H1 (cell line): ENCODE results near the gene KLHDC7A. TPM values are rescaled to one million over a fixed set of nuclear protein-coding genes. Genes with fewer than 3 reads are reported as not detected.

Experiments
- CHD2 ChIP-seq: IDR thresholded peaks from 2 replicates; pipeline ENCODE4 v1.6.1; 2012; ENCODE audit warnings: low read length, improper control_type of control experiment
- PHF8 ChIP-seq: fragments of 200-600 bp; sonication (generic); conservative IDR thresholded peaks from 2 replicates; pipeline ENCODE4 v1.7.1; 2012; ENCODE audit warnings: low read depth, mild to moderate bottlenecking, inconsistent platforms, low read length, moderate library complexity
- POLR2AphosphoS5 ChIP-seq: IDR thresholded peaks from 2 replicates; pipeline ENCODE4 v1.6.1; 2011; ENCODE audit warnings: low read depth, low read length
- POU5F1 ChIP-seq: IDR thresholded peaks from 2 replicates; pipeline ENCODE4 v1.6.1; 2011; ENCODE audit warnings: low read depth, mild to moderate bottlenecking, low read length, moderate library complexity
- USF2 ChIP-seq: IDR thresholded peaks from 2 replicates; pipeline ENCODE4 v1.6.1; 2011; ENCODE audit warnings: low read length, improper control_type of control experiment
- polyA plus RNA-seq, 7 experiments: library from polyadenylated mRNA; depleted of rRNA in 3 of 7; stranded (reverse) in 5 of 7; unstranded in 2 of 7; fragments of >200 nt in 5 of 7; fragments of 200-250 nt in 2 of 7; gene quantifications; 1 replicate in 5 of 7; 2 replicates in 1 of 7; 4 replicates in 1 of 7; pipeline versions ENCODE4 v1.2.1 to v1.2.3, GENCODE V29; 2011 to 2013; ENCODE audit warnings: missing spikeins in 2 of 7, mixed read lengths in 2 of 7
- total RNA-seq: library from RNA; stranded (reverse); fragmentation: NEBNext Ultra II Directional; extraction: Animal tissue kit (Norgen Biotek cat#: 25700); gene quantifications from 2 replicates; pipeline ENCODE4 v1.2.1, GENCODE V29; 2021

KLHDC7A gene
- total and polyA plus RNA-seq, 2 of the 8 experiments (the other 6 are each of a cell fraction or from before 2014, with no cell fraction given) = 3.9 to 18.9 TPM

- TF ChIP-seq USF2 (no peak), POU5F1 (no peak), CHD2 (no peak), PHF8 (no peak), POLR2AphosphoS5 (no peak)
These were observed 10.4 kb downstream of the KLHDC7A start (continued) for GRCh38 chr1:18491168-18491567.
